ENCODE data around the gene DTHD1. TPM values are rescaled to one million over a fixed set of nuclear protein-coding genes. Genes with fewer than 3 reads are reported as not detected.

The DTHD1 gene
- total and polyA plus RNA-seq, 10 donors: 0.18 to 12.2 (median 8.7) TPM

DNA sequence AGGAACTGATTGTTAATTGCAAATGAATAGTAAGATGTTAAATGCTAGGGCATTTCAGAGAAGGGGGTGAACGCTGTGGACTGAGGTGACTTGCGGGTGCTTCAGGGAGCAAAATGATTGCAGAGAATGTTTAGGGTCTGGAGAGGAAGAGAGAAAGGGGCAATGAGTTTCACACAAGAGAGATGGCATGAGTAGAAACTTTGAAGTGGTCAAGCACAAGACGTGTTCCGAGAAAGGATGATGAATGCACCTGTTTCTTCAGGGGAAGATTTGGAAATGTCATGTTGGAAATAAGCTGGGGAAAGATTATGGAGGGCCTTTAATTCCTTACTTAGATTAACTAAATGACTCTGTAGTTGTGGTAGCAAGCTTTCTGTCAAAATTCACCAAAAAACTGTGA is 43.4 kb downstream of the DTHD1 start:
- H3K4me1 ChIP-seq: peaks cover 19 to 86% (median 56%) of the 10 kb centered on the region in 6 donors
- intact Hi-C loops (cut with DNase I; ENCODE audit: low total_unique reads): no loop called here
- TF ChIP-seq POLR2AphosphoS5 (IDR thresholded peaks at IDR 0.05): no peak
- TF ChIP-seq, protein P1, sequence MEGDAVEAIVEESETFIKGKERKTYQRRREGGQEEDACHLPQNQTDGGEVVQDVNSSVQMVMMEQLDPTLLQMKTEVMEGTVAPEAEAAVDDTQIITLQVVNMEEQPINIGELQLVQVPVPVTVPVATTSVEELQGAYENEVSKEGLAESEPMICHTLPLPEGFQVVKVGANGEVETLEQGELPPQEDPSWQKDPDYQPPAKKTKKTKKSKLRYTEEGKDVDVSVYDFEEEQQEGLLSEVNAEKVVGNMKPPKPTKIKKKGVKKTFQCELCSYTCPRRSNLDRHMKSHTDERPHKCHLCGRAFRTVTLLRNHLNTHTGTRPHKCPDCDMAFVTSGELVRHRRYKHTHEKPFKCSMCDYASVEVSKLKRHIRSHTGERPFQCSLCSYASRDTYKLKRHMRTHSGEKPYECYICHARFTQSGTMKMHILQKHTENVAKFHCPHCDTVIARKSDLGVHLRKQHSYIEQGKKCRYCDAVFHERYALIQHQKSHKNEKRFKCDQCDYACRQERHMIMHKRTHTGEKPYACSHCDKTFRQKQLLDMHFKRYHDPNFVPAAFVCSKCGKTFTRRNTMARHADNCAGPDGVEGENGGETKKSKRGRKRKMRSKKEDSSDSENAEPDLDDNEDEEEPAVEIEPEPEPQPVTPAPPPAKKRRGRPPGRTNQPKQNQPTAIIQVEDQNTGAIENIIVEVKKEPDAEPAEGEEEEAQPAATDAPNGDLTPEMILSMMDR (IDR thresholded peaks at IDR 0.05 in 8 of 11, conservative IDR thresholded peaks at IDR 0.05 in 3 of 11): no peak
- TF ChIP-seq POLR2A (IDR thresholded peaks at IDR 0.05): no peak
- DNase-seq: no peak
- 83 to 89% (median 86%) methylated on average over 4 of the region's 4 CpGs for WGBS, 5 donors
- no peaks in the 10 kb centered on the region for H3K36me3 ChIP-seq
- no peaks in the 10 kb centered on the region for H3K9me3 ChIP-seq
- peak overlapping the region in 4 of 8 donors; percentile 26 to 76 (median 66) for H3K27ac ChIP-seq
- no peak overlapping the region for H3K4me3 ChIP-seq
- H3K27me3 ChIP-seq (replicated peaks in 1 of 7): no peaks in the 10 kb centered on the region

DNA sequence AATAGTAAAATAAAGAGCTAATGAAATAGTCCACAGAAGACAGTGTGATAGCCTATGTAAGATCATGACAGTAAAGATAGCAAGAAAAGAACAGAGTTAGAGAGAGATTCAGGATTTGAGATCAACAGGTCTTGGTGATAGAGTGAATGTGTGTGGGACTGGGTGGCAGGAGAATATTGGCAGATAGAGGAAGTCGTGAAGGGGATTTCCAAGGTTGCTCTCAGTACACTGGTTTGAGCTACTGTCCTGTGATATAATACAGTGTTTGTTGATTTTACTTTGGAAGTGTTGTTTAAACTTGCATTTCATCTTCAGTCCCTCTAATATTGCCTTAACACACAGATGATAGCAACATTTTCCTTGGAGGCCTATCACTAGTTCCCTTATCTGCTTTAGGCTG is 44.1 kb downstream of the DTHD1 start:
- Histone ChIP-seq H3K27me3 (replicated peaks in 1 of 7) (no peaks in the 10 kb centered on the region), H3K4me1 (peaks cover 19 to 79% (median 50%) of the 10 kb centered on the region in 6 donors), H3K9me3 (no peaks in the 10 kb centered on the region), H3K36me3 (no peaks in the 10 kb centered on the region), H3K4me3 (no peak overlapping the region), H3K27ac (peak overlapping the region; percentile 5 to 76 (median 55))
- WGBS, 5 donors: 11 to 30% (median 20%) methylated on average over 1 of the region's 1 CpG
- DNase-seq: no peak
- intact Hi-C loops (cut with DNase I; ENCODE audit: low total_unique reads): no loop called here
- TF ChIP-seq POLR2AphosphoS5 (IDR thresholded peaks at IDR 0.05): no peak

DNA sequence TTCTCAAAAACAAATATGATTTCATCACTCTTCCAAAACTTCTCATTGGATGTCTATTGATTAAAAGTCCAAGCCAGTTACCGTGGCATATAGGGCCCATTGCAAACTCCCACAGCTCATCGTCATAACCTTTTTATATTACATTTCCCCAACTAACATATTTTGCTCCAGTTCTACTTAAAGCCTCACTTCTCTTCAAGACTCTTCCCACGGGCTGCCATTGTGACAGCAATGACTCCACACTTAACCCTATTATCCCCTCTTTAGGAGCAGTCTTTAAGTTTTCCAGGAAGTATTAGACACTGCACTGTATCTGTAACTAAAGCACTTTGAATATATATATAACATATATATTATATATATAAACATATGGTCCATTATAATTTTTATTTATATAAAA is 44.5 kb downstream of the DTHD1 start:
- no peaks in the 10 kb centered on the region for H3K36me3 ChIP-seq
- TF ChIP-seq, protein P1 (IDR thresholded peaks at IDR 0.05 in 8 of 11, conservative IDR thresholded peaks at IDR 0.05 in 3 of 11): no peak
- TF ChIP-seq POLR2AphosphoS5 (IDR thresholded peaks at IDR 0.05) (no peak), POLR2A (IDR thresholded peaks at IDR 0.05) (no peak)
- no peak overlapping the region for H3K4me3 ChIP-seq
- intact Hi-C loops (cut with DNase I; ENCODE audit: low total_unique reads): no loop called here
- no peaks in the 10 kb centered on the region for H3K9me3 ChIP-seq
- peaks cover 18 to 74% (median 46%) of the 10 kb centered on the region in 6 donors for H3K4me1 ChIP-seq
- H3K27ac ChIP-seq: peak overlapping the region; percentile 5 to 76 (median 55)
- DNase-seq: no peak
- H3K27me3 ChIP-seq (replicated peaks in 1 of 7): no peaks in the 10 kb centered on the region
- WGBS, 5 donors: 51 to 69% (median 55%) methylated on average over 3 of the region's 3 CpGs

DNA sequence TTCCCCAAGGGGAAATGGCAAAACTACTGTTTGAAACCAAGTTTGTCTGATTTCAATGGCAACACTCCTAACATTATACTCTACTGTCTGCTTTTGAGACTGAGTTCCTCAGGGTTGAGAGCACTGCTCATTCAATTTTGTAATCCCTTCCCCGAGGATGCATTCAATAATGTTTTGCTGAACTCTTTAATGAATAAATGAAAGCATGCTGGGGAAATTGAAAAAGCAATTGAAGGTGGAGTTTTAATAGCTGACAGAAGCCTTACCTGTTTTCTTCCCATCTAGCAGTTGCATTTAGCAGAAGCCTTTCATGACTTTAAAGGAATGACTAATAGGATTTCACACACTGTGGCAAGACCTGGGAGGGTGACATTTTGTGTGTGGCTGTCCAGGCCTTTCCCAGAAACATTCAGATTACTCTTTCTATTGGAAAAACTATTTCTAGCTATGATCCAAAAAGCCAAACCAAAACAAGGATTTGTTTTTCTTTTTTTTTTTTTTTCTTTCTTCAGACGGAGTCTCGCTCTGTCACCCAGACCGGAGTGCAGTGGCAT is 45.1 kb downstream of the DTHD1 start:
- Histone ChIP-seq H3K4me1 (peaks cover 14 to 68% (median 43%) of the 10 kb centered on the region in 6 donors), H3K27ac (peak overlapping the region in 4 of 8 donors; percentile 57 to 76 (median 68)), H3K27me3 (replicated peaks in 1 of 7) (no peaks in the 10 kb centered on the region), H3K9me3 (no peaks in the 10 kb centered on the region), H3K36me3 (no peaks in the 10 kb centered on the region), H3K4me3 (no peak overlapping the region)
- no peak for DNase-seq
- intact Hi-C loops (cut with DNase I; ENCODE audit: low total_unique reads): no loop called here
- TF ChIP-seq POLR2A (IDR thresholded peaks at IDR 0.05) (no peak), POLR2AphosphoS5 (IDR thresholded peaks at IDR 0.05) (no peak)
- TF ChIP-seq, protein P1 (IDR thresholded peaks at IDR 0.05 in 8 of 11, conservative IDR thresholded peaks at IDR 0.05 in 3 of 11): no peak
- 85 to 95% (median 92%) methylated on average over 4 of the region's 4 CpGs for WGBS, 5 donors
